ENCODE results near the gene PROCA1. TPM values are rescaled to one million over a fixed set of nuclear protein-coding genes. Genes with fewer than 3 reads are reported as not detected.

PROCA1 gene
- total and polyA plus RNA-seq, 12 donors = 0.61 to 8.8 (median 2.2) TPM; not detected in 1

- no peak for TF ChIP-seq CTCF (IDR thresholded peaks at IDR 0.05)
- TF ChIP-seq POLR2A (IDR thresholded peaks at IDR 0.05) = no peak
- no peak overlapping the region for H3K4me3 ChIP-seq
- H3K27ac ChIP-seq = no peak overlapping the region
- H3K27me3 ChIP-seq = no peaks in the 10 kb centered on the region
- no peak for DNase-seq
- no peaks in the 10 kb centered on the region for H3K9me3 ChIP-seq (replicated peaks in 1 of 3)
- WGBS, 4 donors = 75 to 86% (median 81%) methylated on average over 4 to 10 of the region's 10 CpGs
- peaks cover 24 to 26% of the 10 kb centered on the region in 2 donors for H3K4me1 ChIP-seq (replicated peaks in 1 of 2)
- intact Hi-C loops (cut with DNase I) = no loop called here
- H3K36me3 ChIP-seq (replicated peaks in 1 of 2) = no peaks in the 10 kb centered on the region
These were observed 29.0 kb upstream of the PROCA1 start for GRCh38 chr17:28740406-28741357.

GRCh38 chr17:28738680-28739384 is 27.1 kb upstream of the PROCA1 start:
- 82 to 96% (median 90%) methylated on average over 7 to 10 of the region's 10 CpGs for WGBS, 4 donors
- TF ChIP-seq POLR2A (IDR thresholded peaks at IDR 0.05) (no peak), CTCF (IDR thresholded peaks at IDR 0.05) (no peak)
- H3K27me3 ChIP-seq = no peaks in the 10 kb centered on the region

DNA sequence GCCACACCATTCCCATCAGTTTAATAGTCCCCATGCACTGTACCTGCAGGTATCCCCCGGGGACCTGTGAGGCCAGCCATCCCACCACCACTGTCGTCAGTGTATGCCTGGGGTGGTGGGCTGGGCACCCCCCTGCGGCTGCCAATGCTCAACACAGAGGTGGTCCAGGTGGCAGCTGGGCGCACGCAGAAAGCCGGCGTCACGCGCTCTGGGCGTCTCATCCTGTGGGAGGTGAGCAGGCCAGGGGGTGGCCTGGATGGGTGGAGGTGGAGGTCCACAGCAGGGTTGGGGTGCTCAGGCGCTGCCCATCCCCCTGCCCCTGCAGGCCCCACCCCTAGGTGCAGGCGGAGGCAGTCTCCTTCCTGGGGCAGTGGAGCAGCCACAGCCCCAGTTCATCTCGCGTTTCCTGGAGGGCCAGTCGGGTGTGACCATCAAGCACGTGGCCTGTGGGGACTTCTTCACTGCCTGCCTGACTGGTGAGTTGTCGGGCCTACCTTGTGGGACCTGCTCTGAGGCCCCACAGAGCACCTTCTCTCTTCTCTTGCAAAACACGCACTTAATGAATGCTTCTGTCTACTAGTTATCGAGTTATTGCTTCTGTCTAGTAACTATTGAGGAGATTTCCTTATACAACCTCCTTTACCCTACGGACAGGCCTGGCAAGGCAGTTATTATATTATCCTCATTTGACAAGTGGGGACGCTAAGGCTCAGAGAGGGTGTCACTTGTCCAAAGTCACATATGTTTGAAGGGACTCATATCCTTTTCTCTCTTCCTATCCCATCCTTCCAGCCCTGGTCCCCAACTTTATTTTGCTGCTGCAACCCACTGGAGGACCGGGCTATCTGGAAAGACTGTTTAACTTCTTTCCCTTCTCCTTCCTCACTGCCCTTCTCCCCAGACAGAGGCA is 26.3 kb upstream of the PROCA1 start:
- Histone ChIP-seq H3K4me1 (replicated peaks in 1 of 2) (peaks cover 2 to 3% of the 10 kb centered on the region in 2 donors), H3K27ac (no peak overlapping the region), H3K9me3 (replicated peaks in 1 of 3) (no peaks in the 10 kb centered on the region), H3K4me3 (no peak overlapping the region), H3K27me3 (no peaks in the 10 kb centered on the region), H3K36me3 (replicated peaks in 1 of 2) (no peaks in the 10 kb centered on the region)
- 90 to 94% (median 91%) methylated on average over 18 to 22 of the region's 22 CpGs for WGBS, 4 donors
- intact Hi-C loops (cut with DNase I) = no loop called here
- TF ChIP-seq CTCF (IDR thresholded peaks at IDR 0.05) (no peak), POLR2A (IDR thresholded peaks at IDR 0.05) (no peak)
- no peak for DNase-seq

More at GRCh38 chr17:28738680-28739384, 27.1 kb upstream of the PROCA1 start:
- H3K9me3 ChIP-seq (replicated peaks in 1 of 3) = no peaks in the 10 kb centered on the region
- H3K36me3 ChIP-seq (replicated peaks in 1 of 2) = no peaks in the 10 kb centered on the region
- DNase-seq = no peak
- intact Hi-C loops (cut with DNase I) = no loop called here
- H3K27ac ChIP-seq = no peak overlapping the region
- no peak overlapping the region for H3K4me3 ChIP-seq
- peaks cover 8 to 9% of the 10 kb centered on the region in 2 donors for H3K4me1 ChIP-seq (replicated peaks in 1 of 2)

All from adrenal gland (tissue), 12 donors.